Endodermal cell (in vitro differentiated cells): Measurements from ENCODE around the gene INPP5K. TPM values are rescaled to one million over a fixed set of nuclear protein-coding genes. Genes with fewer than 3 reads are reported as not detected.

ENCODE experiments used
- DNase-seq: peaks from one replicate; pipeline ENCODE4 v3.0.0-alpha.2; 2017
- H3K27ac ChIP-seq: 2 replicates; pipeline ENCODE4 v1.5.1; 2013; ENCODE audit warnings: mild to moderate bottlenecking, low read depth, low read length, moderate library complexity
- H3K27me3 ChIP-seq: 2 replicates; pipeline ENCODE4 v1.6.1; 2013; ENCODE audit warnings: mild to moderate bottlenecking, low read length, moderate library complexity; ENCODE audit not compliant: insufficient read depth, control insufficient read depth, poor library complexity, severe bottlenecking
- H3K36me3 ChIP-seq: 2 replicates; pipeline ENCODE4 v1.7.0; 2013; ENCODE audit warnings: mild to moderate bottlenecking, low read length, moderate library complexity; ENCODE audit not compliant: control insufficient read depth, insufficient read depth
- H3K4me1 ChIP-seq: one replicate; pipeline ENCODE4 v1.7.0; 2013; ENCODE audit warnings: low read length; ENCODE audit not compliant: control insufficient read depth, insufficient read depth
- H3K4me3 ChIP-seq: 2 replicates; pipeline ENCODE4 v1.5.1; 2013; ENCODE audit warnings: mild to moderate bottlenecking, low read length, moderate library complexity
- H3K9ac ChIP-seq: 2 replicates; pipeline ENCODE4 v1.6.1; 2013; ENCODE audit warnings: mild to moderate bottlenecking, low read length, moderate library complexity; ENCODE audit not compliant: poor library complexity, severe bottlenecking; ENCODE audit errors: extremely low read depth
- H3K9me3 ChIP-seq: 2 replicates; pipeline ENCODE4 v1.6.1; 2013; ENCODE audit warnings: mild to moderate bottlenecking, low read length, moderate library complexity; ENCODE audit not compliant: control insufficient read depth
- H3K27ac Mint-ChIP-seq: 2 replicates; pipeline ENCODE4 v1.8.0; 2020; ENCODE audit warnings: mixed read lengths
- H3K27me3 Mint-ChIP-seq: 2 replicates; pipeline ENCODE4 v1.8.0; 2021; ENCODE audit warnings: mild to moderate bottlenecking, mixed read lengths; ENCODE audit not compliant: insufficient read depth
- H3K36me3 Mint-ChIP-seq: 2 replicates; pipeline ENCODE4 v1.8.0; 2020; ENCODE audit warnings: low read depth, mixed read lengths
- H3K4me1 Mint-ChIP-seq: 2 replicates; pipeline ENCODE4 v1.8.0; 2020; ENCODE audit warnings: mixed read lengths
- H3K4me3 Mint-ChIP-seq: 2 replicates; pipeline ENCODE4 v1.8.0; 2020; ENCODE audit warnings: mild to moderate bottlenecking, moderate library complexity, mixed read lengths
- H3K9me3 Mint-ChIP-seq: 2 replicates; pipeline ENCODE4 v1.8.0; 2020; ENCODE audit warnings: mild to moderate bottlenecking, mixed read lengths
- CTCF ChIP-seq: fragments of 200-600 bp; sonication (generic); conservative IDR thresholded peaks from 2 replicates; pipeline ENCODE4 v1.5.0; 2021; ENCODE audit warnings: antibody characterized with exemption, mild to moderate bottlenecking
- WGBS, 2 experiments: methylation state at CpG; one replicate each; pipeline versions ENCODE4 v1.1.5 to v1.1.7; 2013; ENCODE audit warnings: missing lambda C conversion rate in 2 of 2, mixed read lengths in 1 of 2; ENCODE audit not compliant: insufficient coverage in 1 of 2, insufficient read length in 1 of 2; 5-methylcytosine and 5-hydroxymethylcytosine counted together
- total RNA-seq, 2 donors: library from RNA; stranded (reverse); fragmentation: NEBNext Ultra II Directional in 1 of 2; extraction: Animal tissue kit (Norgen Biotek cat#: 25700) in 1 of 2; gene quantifications; 2 replicates in 1 of 2; 3 replicates in 1 of 2; pipeline ENCODE4 v1.2.1, GENCODE V29; 2021

The INPP5K gene
- total RNA-seq, 2 donors from 2014 or later, result 22.2 to 30.0 TPM

GRCh38 chr17:1505586-1505985, 10.8 kb downstream of the INPP5K start:
- WGBS, 2 experiments, result 92 to 95% methylated on average over 4 to 5 of the region's 5 CpGs
- Mint-ChIP-seq H3K36me3 (peaks cover 21% of the 10 kb centered on the region), H3K27me3 (no peaks in the 10 kb centered on the region), H3K4me3 (no peak overlapping the region), H3K9me3 (no peaks in the 10 kb centered on the region), H3K4me1 (no peaks in the 10 kb centered on the region), H3K27ac (no peak overlapping the region)
- H3K4me3 ChIP-seq, result no peak overlapping the region
- H3K9ac ChIP-seq, result no peak overlapping the region
- H3K27me3 ChIP-seq, result no peaks in the 10 kb centered on the region
- peaks cover 5% of the 10 kb centered on the region for H3K36me3 ChIP-seq
- H3K27ac ChIP-seq, result no peak overlapping the region
- H3K9me3 ChIP-seq, result no peaks in the 10 kb centered on the region
- no peaks in the 10 kb centered on the region for H3K4me1 ChIP-seq
- TF ChIP-seq CTCF, result no peak
- no peak for DNase-seq

- Histone ChIP-seq H3K4me1 (no peaks in the 10 kb centered on the region), H3K9me3 (no peaks in the 10 kb centered on the region), H3K4me3 (no peak overlapping the region), H3K27ac (no peak overlapping the region), H3K9ac (no peak overlapping the region), H3K36me3 (peaks cover 5% of the 10 kb centered on the region), H3K27me3 (no peaks in the 10 kb centered on the region)
- TF ChIP-seq CTCF, result no peak
- no peak overlapping the region for H3K27ac Mint-ChIP-seq
- no peaks in the 10 kb centered on the region for H3K4me1 Mint-ChIP-seq
- H3K9me3 Mint-ChIP-seq, result no peaks in the 10 kb centered on the region
- H3K36me3 Mint-ChIP-seq, result peaks cover 21% of the 10 kb centered on the region
- H3K4me3 Mint-ChIP-seq, result no peak overlapping the region
- no peaks in the 10 kb centered on the region for H3K27me3 Mint-ChIP-seq
- 82 to 100% methylated on average over 1 to 3 of the region's 3 CpGs for WGBS, 2 experiments
- DNase-seq, result no peak
Observed at GRCh38 chr17:1504866-1505265, 11.5 kb downstream of the INPP5K start.

GRCh38 chr17:1503699-1504098, 12.7 kb downstream of the INPP5K start:
- Mint-ChIP-seq H3K27ac (no peak overlapping the region), H3K4me3 (no peak overlapping the region), H3K4me1 (no peaks in the 10 kb centered on the region), H3K9me3 (no peaks in the 10 kb centered on the region), H3K27me3 (no peaks in the 10 kb centered on the region), H3K36me3 (peaks cover 24% of the 10 kb centered on the region)
- Histone ChIP-seq H3K9ac (no peak overlapping the region), H3K36me3 (peaks cover 5% of the 10 kb centered on the region), H3K4me3 (no peak overlapping the region), H3K4me1 (no peaks in the 10 kb centered on the region), H3K27me3 (no peaks in the 10 kb centered on the region), H3K9me3 (no peaks in the 10 kb centered on the region), H3K27ac (peak overlapping the region; percentile 32)
- DNase-seq, result peak; percentile 46
- 90 to 91% methylated on average over 10 of the region's 10 CpGs for WGBS, 2 experiments
- no peak for TF ChIP-seq CTCF
